CD4-positive, alpha-beta T cell treated with Interferon gamma for 1 hour (primary cell): ENCODE results near the gene TBP.
"Not testable (repeated sequence)": the region's sequence is repeated elsewhere in the genome, so short reads cannot be mapped to it uniquely, and the experiment has no call there.

Source experiments
- DNase-seq: peaks from one replicate; pipeline ENCODE4 v3.0.0-alpha.2; 2020

TBP gene

GRCh38 chr6:170612256-170612804 lies 58.2 kb downstream of the TBP start:
- not testable (repeated sequence) for DNase-seq

DNA sequence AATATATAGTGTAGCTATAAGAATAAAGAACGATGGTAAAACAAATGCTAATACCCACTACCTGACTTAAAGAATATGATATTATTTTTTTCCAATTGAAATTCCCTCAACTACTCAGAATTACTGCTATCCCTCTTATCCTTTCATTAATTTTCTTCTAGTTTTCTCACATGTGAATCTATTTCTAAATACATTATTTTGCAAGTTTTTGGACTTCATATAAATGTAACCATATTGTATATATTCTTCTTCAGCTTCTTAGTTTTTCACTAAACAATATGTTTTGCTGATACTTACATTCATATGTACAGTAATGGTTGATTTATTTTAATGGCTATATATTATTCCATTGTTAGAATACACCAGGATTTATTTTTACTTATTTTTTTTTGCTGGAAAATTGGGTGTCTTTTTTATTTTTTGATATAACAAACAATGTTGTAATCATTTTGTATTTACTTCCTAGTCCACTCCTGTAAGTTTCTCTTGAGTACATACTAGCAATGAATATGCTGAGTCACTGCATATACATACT lies 61.9 kb downstream of the TBP start:
- not testable (repeated sequence) for DNase-seq
